Activated CD8-positive, alpha-beta memory T cell treated with anti-CD3 and anti-CD28 coated beads for 1 hour (primary cell): ENCODE measurements around the gene LCE2C.
"Not testable (repeated sequence)": the region's sequence is repeated elsewhere in the genome, so short reads cannot be mapped to it uniquely, and the experiment has no call there.

ENCODE experiments used
- DNase-seq, 2 donors: peaks; one replicate each; pipeline ENCODE4 v3.0.0-alpha.2; 2020; ENCODE audit warnings: low read depth in 1 of 2; ENCODE audit errors: extremely low read depth in 1 of 2

Gene LCE2C

GRCh38 chr1:152674983-152675382 is at the start of gene LCE2C:
TSS of gene LCE2C (plus strand) at chr1:152675279. CDS start at chr1:152676016, 737 bp downstream.
- not testable (repeated sequence) for DNase-seq

- DNase-seq, result no peak
These were observed 48.3 kb upstream of the LCE2C start for GRCh38 chr1:152626744-152627143.

- DNase-seq, result no peak
These were observed 44.5 kb upstream of the LCE2C start for GRCh38 chr1:152630596-152630995.

- DNase-seq, result no peak
These were observed 34.7 kb upstream of the LCE2C start for GRCh38 chr1:152640351-152640750.

GRCh38 chr1:152643945-152644344 is 31.1 kb upstream of the LCE2C start:
- no peak for DNase-seq

- no peak for DNase-seq
These were observed 29.9 kb upstream of the LCE2C start for GRCh38 chr1:152645146-152645545.

- no peak for DNase-seq
These were observed 28.4 kb upstream of the LCE2C start for GRCh38 chr1:152646656-152647055.

- DNase-seq, result no peak
These were observed 21.0 kb upstream of the LCE2C start for GRCh38 chr1:152654110-152654509.

GRCh38 chr1:152656459-152656858 is 18.6 kb upstream of the LCE2C start:
- no peak for DNase-seq

- no peak for DNase-seq
These were observed 17.4 kb upstream of the LCE2C start for GRCh38 chr1:152657677-152658076.

- no peak for DNase-seq
These were observed 16.4 kb upstream of the LCE2C start for GRCh38 chr1:152658649-152659048.

GRCh38 chr1:152663098-152663497 is 12.0 kb upstream of the LCE2C start, which contains the start of gene LCE2D:
TSS of gene LCE2D (plus strand) at chr1:152663380. CDS start at chr1:152664106, 726 bp downstream.
- no peak for DNase-seq

- not testable (repeated sequence) for DNase-seq
These were observed 8.9 kb upstream of the LCE2C start for GRCh38 chr1:152666171-152666570.

- no peak for DNase-seq
These were observed 7.4 kb upstream of the LCE2C start for GRCh38 chr1:152667648-152668047.

- no peak for DNase-seq
These were observed 2.1 kb upstream of the LCE2C start for GRCh38 chr1:152673016-152673415.

GRCh38 chr1:152679459-152679858 is 4.4 kb downstream of the LCE2C start:
- DNase-seq, result no peak

- no peak for DNase-seq
These were observed 6.5 kb downstream of the LCE2C start for GRCh38 chr1:152681616-152682015.

GRCh38 chr1:152683846-152684245 is 8.8 kb downstream of the LCE2C start:
- DNase-seq, result no peak

- not testable (repeated sequence) for DNase-seq
These were observed 10.7 kb downstream of the LCE2C start, which contains the start of gene LCE2B for GRCh38 chr1:152685823-152686222. TSS of gene LCE2B (plus strand) at chr1:152686123. CDS start at chr1:152686844, 721 bp downstream.

GRCh38 chr1:152697701-152698600 is 22.9 kb downstream of the LCE2C start, which contains the start of gene LCE2A:
TSS of gene LCE2A (plus strand) at chr1:152698345. CDS start at chr1:152698902, 557 bp downstream.
- DNase-seq, result no peak

- DNase-seq, result no peak
These were observed 24.7 kb downstream of the LCE2C start for GRCh38 chr1:152699746-152700145.

- no peak for DNase-seq
These were observed 32.8 kb downstream of the LCE2C start, which contains the start of gene LCE4A for GRCh38 chr1:152707860-152708259. TSS of gene LCE4A (plus strand) at chr1:152708160. CDS start at chr1:152709076, 916 bp downstream.
